ENCODE measurements around the gene ZBTB33.

Gene ZBTB33

DNA sequence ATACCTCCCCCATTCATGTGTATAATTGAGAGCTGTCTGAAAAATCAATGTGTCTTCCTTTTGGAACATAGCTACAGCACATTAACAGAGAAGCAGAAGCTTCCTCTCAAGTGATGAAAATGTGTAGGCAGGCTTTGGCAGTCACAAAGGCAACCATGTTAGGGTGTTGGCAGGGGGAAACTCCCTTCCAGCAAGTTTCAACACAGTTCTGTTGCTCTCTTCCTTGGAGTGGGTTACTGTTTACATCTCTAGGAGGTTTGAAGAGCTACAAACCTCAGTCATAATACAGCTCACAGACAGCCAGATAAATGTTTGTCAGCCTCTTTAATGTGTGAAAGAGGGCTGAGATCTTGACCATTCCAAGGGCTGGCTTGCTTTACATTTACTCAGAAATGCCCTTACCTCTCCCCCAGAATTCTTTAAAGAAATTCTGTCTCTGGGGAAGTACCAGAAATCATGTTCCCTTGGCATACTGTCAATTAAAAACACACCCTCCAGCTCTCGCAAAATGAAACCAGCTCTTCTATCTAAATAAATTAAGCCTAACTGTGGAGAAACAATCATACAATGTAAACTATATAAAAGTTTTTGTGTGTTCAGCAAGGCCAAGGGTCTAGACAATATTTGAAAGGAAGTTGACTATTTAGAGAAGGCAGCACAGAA lies 18.9 kb downstream of the ZBTB33 start:
- no peak for DNase-seq

DNA sequence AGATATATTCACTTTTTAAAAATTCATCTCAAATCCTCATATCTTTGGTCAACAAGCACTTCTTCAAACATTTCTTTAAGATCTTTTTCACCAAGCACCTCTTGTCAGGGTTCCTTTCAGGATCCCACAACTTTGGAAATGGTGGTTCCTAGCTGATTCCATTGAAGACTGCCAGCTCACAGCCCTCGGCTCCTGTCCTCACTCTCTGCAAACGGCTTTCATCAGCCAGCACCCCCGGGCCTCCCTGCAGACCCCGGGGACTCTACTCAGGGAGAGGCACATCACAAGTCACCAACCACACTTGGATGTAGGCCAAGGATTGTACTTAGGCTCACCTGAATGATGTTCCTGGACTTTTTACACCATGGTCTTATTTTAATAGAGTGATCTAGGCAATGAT lies 20.0 kb downstream of the ZBTB33 start:
- no peak for DNase-seq

DNA sequence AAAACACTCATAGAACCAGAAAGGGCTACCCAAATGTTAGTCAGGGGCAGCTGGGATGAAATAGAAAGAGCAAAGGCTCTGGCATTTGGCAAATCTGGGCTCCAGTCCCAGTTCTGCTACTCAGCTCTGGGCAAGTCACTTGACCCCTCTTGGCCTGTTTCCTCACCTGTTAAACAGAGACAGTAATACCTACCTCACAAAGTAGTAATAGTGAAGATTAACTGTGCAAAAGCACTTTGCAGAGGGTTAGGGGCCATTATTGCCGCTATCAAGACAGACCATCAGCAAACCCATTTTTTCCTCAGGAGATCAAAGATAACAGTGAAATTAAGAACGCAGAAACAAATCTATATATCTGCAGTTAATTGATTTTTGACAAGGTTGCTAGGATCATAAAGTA lies 20.6 kb downstream of the ZBTB33 start:
- DNase-seq, result no peak

- DNase-seq, result no peak
Measured at GRCh38 chrX:120274145-120274544, 23.5 kb downstream of the ZBTB33 start.

DNA sequence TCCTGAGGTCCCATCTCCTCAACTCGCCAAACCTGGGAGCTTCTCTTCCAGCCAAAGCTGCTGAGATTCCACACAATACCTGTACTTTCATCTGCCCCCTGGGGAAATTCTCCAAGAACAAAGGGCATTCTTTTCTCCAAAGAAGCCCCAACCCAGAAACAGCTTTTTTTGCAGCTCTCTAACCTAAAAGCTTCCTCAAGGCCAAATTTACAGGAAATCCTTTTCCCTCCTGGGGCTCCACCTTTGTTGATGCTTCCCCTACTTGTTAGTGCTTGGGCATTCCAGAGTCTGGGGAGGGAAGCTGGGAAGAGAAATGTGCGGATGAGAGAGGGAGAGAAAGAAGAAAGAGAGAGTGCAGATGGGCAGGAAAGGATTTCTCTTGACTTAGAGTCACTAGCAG lies 24.3 kb downstream of the ZBTB33 start:
- no peak for DNase-seq

GRCh38 chrX:120281021-120281624 lies 30.5 kb downstream of the ZBTB33 start:
- DNase-seq, result no peak

- no peak for DNase-seq
Measured at GRCh38 chrX:120281761-120282160, 31.1 kb downstream of the ZBTB33 start.

DNA sequence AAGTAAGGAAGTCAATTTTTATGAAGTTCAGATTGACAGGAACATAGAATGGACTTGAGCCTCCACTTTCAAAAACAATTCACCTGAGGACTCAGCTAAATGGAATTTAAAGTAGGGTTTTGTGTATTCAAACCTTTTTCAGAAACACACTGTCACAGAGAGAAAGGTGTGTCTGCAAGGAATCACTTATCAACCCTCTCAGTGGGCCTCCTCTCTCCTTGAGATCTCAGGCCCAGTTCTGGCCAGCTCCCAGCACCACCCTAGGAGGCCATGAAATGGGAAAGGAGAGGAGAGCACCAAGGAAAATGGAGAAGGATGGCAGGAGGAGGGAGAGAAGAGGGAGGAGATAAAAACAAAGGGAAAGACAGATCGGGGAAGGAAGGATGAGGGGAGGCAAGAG lies 32.1 kb downstream of the ZBTB33 start:
- no peak for DNase-seq

DNA sequence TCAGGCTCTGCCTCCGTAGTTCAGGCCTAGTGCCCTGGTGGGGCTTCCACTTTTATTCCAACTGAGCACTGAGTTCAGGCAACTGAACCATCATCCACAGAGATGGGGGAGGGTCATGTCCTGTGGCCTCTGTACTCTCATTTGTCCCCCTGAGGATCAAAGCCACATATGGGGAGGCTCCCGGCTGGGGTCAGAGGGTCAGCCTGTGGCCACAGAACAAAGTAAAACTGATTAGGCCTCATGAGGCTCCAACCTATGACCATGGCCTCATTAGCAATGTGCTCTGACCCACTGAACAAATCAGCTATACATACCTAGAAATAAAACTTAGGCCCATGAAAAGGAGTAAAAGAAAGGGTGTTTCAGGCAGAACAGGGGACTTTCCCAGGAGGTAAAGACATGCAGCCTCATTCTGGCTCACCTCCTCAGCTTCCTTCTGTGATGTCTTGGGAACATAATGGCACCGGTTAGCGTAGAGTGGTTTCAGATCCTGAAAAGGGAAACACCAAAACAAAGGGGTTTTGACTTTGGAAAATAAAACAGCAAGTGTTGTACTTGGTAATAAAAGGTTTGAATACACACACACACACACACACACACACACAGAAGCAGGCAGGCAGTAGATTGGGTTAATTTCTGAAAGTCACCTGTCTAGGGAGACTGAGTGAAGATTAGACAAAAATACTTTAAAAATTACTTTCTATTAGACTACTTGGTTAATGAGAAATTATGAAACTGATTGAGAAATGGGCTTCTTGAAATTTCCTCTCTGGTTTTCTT lies 36.3 kb downstream of the ZBTB33 start:
- DNase-seq, result no peak

- no peak for DNase-seq
Measured at GRCh38 chrX:120287513-120288112, 37.0 kb downstream of the ZBTB33 start.

DNA sequence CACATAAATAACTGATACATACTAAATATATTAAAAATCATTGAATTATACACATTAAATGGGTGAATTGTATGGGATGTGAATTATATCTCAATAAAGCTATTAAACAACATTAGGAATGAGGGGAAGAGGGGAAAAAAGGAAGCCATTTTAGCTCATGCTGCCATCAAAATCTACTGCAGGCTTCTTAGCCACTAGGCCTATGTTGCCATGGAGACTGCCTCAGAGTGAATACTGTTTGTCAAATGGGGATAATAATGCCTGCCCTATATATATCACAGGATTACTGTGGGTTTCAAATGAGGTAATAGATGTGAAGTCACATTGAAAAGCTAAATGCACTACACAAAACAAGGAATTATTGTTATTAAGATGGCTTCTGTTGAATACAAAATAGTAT lies 39.5 kb downstream of the ZBTB33 start:
- DNase-seq, result no peak

DNA sequence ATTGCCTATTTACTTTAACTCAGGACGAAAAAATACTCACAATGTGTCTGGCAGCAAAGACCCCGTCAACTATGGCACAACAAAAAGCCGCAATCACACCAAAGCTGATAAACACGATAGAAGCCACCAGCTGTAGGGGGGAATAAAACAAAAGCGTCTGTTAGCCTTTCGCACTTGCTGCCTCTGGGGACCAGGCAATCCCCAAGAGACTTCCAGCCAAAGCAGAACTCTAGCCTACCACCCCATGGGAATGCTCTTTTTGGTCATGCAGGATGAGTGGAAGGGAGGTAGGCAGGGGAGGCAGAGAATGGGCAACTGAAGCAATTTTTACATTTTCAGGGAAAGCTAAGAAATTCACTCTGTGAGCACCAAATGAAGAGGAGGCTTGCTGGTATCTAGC lies 40.6 kb downstream of the ZBTB33 start:
- no peak for DNase-seq

DNA sequence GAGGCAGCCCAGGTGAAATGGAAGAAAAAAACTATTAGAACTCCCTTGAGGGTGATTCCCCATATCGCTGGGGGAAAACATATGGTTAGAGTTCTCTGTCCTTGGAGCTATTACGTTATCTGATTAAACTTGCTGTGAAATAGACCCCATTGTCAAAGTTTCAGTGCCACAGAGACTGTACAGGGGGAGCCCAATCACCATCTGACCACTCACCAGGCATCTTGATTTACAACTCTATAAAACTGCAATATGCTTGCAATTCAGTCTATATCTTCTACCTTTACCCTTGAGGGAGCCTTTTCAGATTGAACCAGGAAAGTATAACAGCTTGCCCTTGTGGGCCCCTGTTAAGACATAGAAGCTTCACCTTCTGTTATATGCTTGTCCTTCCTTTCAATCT lies 42.4 kb downstream of the ZBTB33 start:
- DNase-seq, result no peak

- no peak for DNase-seq
Measured at GRCh38 chrX:120294651-120295050, 44.0 kb downstream of the ZBTB33 start.

DNA sequence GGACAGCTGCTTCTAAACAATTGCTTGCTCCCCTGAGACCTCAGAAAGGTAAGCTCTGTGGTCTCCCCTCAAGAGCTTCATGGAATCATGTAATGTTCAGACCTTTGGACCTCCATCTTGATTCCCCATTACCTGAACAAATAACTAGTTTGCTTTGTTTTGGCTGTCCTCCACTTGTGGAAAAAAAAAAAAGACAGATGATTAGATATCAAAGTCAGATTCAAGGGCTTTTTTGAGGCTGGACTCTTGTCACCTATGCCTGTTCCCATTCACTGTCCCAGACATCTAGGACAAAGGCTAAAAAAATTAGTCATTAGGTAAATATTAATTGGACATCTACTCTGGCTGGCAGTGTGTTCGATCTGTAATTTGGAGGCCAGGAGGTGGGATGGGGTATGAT lies 47.3 kb downstream of the ZBTB33 start:
- no peak for DNase-seq

GRCh38 chrX:120299928-120300327 lies 49.3 kb downstream of the ZBTB33 start:
- no peak for DNase-seq

GRCh38 chrX:120301497-120301896 lies 50.9 kb downstream of the ZBTB33 start:
- DNase-seq, result no peak

- no peak for DNase-seq
Measured at GRCh38 chrX:120301960-120302359, 51.3 kb downstream of the ZBTB33 start.

GRCh38 chrX:120302434-120302833 lies 51.8 kb downstream of the ZBTB33 start:
- no peak for DNase-seq

GRCh38 chrX:120304256-120304655 lies 53.6 kb downstream of the ZBTB33 start:
- DNase-seq, result no peak

- no peak for DNase-seq
Measured at GRCh38 chrX:120305531-120306141, 55.0 kb downstream of the ZBTB33 start.

- DNase-seq, result no peak
Measured at GRCh38 chrX:120306630-120307029, 56.0 kb downstream of the ZBTB33 start.

Data from midbrain (tissue), 1 donor.